ENCODE data around the gene PRDM10.
"Not testable (repeated sequence)": the region's sequence is repeated elsewhere in the genome, so short reads cannot be mapped to it uniquely, and the experiment has no call there.

The PRDM10 gene

DNA sequence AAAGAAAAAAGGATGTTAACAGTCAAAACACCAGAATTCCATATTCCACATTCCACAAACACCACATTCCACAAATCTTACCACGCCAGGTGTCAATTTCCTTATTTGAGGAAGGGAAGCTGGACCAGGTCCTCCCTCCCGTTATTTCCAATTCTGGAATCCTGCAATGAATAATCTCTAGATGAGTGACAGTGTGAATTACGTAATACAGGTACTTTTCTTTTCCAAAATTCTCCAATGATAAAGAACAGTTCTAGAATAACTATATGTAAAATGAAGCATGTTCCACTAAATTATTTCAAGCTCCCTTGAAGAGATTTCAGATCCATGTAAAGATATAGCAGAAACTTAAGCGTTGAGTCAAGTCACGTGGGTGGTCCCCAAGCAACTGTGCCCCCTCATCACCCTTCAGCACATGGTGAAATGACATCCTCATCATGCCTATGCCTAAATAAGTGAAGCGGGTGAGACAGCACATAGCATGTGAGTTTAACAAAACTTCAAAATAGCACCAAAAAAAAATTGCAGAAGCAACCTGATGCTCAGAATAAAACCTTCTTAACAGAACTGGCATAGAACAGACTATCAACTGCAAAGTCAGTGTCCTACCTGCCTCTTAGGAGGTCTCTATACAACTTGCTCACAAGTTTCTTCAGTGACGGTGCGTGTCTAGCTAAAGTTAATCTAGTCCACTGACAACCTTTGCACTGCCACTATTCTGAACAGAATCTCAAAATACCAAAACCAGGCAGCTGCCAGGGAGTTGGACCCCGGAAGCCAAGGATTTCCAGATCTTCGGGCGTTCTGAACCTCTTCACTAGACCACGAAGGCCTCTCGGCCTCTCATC is 108.1 kb downstream of the PRDM10 start:
- no peak for DNase-seq (ENCODE audit: low read depth)

DNA sequence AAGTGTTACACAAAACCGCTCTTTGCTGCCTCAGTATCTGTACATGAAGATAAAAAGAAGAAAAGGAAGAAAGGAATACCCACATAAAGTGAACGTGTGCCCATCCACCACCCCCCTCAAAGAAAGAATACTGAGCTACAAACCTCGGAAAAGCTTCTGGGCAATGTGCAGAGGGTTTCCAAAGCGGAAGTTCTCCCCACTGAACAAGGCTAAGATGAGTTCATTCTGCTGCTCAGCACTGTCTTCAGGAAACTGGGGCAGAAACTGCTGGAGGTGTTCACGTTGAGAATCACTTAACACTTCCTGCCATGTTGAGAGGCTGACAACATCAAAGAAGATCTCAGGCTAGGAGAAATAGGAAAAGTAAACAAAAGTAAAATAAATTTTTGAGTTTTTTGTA is 114.2 kb downstream of the PRDM10 start:
- DNase-seq (ENCODE audit: low read depth): no peak

DNA sequence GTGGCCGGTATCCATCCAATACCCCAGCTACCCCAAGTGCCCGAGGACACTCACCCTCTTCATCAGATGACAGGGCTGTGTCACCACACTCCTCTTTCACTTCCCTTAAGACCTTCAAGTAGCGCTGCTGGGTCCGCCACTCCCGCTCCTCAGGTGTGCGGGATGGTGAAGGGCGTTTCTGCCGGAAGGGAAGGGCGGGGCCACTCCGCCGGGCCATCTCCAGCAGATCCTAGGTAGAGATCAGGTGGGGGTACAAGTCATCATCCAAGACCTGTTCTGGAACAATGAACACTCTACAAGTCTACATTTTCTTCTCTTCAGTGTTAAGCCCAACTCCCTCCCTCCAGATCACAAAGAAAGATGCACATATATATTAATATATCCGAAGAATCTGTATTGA is 117.3 kb downstream of the PRDM10 start:
- DNase-seq (ENCODE audit: low read depth): no peak

DNA sequence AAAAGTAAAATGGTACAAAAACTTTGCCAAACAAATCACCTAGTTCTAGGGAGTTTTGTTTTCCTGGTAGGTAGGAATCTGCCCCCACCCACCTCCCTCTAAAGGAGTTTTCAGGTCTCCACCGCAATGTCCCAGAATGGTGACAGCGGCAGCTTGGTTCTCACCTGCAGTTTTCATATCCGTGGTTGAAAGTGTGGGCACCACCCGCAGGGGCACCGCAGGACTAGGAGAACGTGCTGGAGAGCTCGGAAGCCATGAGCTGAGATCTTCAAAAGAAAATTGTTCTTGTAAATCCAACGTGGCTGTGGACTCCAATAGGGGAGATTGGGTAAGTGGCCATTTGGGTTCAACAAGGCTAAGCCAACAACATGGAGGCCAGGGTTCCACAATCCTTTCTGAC is 118.1 kb downstream of the PRDM10 start:
- DNase-seq (ENCODE audit: low read depth): no peak

DNA sequence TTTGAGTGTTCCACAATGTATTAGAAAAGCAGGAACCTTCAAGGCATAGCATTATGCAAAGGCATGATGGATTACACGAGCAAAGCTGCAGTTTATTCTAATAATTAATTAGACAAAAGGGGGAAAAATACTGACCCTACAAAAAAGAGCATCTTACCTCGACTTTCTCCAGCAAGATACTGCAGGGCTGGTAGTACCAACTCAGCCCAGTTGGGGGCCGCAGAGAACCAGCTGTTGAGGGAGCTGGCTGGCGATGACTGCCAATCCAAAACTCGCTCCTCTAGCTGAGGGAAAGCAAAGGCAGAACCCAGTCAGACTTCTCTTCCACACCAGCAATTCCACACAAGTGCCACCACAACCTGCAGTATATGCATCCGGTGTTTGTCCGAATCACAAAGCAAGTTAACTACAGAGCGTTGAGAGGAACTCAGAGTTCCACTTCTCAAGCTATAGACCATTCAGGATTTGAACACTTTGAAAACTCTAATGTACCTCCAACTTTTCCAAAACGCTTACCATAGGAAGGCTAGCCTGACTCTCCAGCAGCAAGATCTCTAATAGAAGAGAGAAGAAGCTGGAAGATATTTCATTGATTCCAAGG is 121.0 kb downstream of the PRDM10 start:
- DNase-seq (ENCODE audit: low read depth): no peak

DNA sequence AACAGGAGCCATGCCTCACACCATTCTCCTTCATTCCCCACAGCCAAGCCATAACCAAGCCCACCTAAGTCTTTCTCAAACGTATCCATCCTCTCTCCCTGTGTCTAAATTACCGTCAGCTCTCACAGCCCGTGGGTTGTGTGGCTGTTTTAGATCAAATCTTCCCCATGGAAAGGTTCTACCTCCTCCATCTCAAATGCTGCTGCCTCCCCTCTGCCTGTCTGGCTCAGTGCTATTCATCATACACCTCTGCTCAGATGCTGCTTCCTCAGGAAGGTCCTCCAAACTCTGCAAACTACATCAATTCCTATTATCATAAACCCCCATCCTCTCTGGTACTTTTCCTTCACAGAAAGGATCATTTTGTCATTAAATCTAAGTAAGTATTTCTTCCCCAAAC is 122.3 kb downstream of the PRDM10 start:
- no peak for DNase-seq (ENCODE audit: low read depth)

DNA sequence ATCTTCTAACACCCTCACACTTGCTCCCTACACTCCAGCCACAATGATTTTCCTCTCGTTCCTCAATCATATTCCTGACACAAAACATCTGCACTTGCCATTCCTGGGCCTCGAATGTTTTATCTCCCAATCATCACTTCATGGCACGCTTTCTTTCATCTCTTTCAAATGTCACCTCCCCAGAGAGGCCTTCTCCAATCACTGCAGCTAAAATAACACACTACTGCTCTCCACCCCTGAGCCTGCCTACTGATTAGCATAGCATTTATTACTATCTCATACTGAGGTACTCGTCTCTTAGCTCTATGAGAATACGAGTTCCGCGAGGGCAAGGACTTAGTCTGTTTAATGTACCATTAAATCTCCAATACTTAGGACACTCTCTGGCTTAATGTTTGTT is 130.7 kb downstream of the PRDM10 start:
- no peak for DNase-seq (ENCODE audit: low read depth)

DNA sequence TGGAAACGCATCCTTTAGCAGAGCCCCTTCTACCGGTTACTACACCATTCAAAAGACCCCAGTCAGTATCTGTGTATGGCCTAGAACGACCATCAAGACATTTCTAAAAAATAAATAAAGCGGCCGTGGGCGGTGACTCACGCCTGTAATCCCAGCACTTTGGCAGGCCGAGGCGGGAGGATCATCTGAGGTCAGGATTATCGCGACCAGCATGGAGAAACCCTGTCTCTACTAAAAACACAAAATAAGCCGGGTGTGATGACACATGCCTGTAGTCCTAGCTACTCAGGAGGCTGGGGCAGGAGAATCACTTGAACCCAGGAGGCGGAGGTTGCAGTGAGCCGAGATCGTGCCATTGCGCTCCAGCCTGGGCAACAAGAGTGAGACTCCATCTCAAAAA is 134.0 kb downstream of the PRDM10 start:
- DNase-seq (ENCODE audit: low read depth): not testable (repeated sequence)

DNA sequence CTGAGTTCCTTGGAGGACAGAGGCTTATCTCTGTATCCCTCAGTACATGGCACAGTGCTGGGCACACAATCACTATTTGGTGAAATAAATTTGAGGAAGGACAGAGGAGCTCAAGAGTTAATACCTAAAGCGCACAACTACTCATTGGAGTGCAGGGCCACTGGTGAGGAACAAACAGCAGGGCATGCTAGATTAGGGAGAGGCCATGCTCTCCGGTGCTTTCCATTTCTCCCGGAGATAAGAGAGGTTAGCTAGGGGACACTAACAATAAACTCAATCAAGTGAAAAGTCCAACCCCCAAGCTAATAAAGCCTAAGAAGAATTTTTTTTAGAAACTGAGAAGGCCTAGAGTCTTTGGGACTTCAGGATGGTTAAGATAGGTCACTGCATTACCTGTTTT is 136.3 kb downstream of the PRDM10 start:
- no peak for DNase-seq (ENCODE audit: low read depth)

DNA sequence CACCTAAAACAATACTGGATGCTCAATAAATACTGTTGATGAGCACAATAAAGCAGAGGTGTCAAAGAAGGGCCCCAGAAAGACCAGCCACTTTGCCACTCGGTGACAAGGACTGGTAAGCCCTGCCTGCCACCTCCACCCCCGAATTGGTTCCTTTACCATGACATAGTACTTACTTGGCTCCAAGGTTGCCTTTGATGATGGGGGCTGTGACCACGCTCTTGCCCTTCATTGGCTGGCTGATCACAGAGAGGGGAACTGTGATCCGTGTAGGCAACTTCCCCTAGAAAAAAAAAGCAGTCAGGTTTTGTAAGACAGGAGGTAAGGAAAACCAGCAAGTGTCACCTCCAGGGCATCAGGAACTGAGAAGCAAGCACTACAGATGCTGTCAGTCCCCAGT is 136.9 kb downstream of the PRDM10 start:
- DNase-seq (ENCODE audit: low read depth): no peak

DNA sequence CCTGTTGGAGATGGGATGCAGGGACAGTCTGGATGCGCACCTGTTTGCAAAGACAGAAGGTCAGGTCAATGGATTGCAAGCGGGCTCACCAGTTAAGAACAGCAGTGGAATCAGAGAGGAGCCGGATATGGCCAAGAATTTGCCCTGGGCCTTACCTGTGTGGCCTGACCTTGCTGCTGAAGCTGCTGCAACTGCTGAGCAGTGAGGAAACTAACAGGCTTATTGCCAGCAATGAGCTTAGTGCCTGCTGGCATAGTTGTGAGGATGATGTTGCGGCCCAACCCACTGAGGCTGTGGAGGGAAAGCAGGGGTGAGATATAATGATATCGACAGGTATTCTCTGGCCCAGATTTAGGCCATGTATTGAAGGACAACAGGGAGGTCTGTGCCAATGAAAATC is 137.8 kb downstream of the PRDM10 start:
- no peak for DNase-seq (ENCODE audit: low read depth)

DNA sequence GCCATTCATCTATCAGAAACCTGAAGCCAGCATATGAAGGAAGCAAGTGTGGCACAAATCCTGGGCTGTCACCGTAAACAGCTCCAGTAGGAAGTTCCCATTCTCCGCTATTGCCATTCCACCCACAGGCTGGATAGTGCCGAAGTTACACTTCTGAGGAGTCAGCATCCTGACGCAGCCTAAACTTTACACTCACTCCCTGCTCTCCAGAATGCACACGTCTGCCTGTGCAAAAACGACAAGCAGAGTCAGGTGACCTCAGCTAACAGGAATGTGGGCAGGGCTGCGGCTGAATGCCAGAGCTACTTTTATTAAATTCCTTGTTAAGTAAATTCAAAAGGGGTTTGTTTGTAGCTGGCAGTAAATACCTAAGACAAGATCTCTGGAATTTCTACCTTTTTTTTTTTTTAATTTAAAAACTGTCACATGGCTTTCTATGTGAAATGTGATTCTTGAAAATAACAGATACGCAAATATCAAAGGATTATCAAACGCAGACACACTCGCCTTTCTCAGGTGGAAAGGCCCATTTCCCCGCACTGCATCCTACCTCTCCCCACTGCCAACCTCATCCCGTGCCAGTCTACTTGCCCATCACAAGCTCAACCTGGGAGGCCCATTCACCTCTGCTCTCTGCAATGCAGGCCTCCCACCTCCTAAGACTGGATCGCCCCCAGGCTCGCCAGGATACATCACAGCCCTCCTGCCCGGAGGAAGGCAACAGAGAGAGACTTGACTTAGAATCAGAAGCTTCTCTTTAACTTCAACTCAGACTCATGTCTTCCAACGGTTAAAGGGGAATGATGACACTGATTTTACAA is 140.7 kb downstream of the PRDM10 start:
- DNase-seq (ENCODE audit: low read depth): no peak

DNA sequence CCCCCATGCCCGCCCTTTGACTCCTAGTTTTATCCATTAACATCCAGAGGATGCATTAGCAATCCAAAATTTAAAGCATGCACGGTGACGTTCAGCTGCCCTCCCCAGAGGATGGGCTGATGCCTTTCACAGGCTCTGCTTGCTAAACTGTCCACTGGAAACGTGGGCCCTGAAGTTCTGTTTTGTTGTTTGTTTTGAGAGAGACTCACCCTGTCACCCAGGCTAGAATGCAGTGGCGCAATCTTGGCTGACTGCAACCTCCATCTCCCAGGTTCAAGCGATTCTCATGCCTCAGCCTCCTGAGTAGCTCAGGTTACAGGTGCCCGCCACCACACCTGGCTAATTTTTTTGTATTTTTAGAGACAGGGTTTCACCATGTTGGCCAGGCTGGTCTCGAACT is 146.6 kb downstream of the PRDM10 start:
- DNase-seq (ENCODE audit: low read depth): no peak

DNA sequence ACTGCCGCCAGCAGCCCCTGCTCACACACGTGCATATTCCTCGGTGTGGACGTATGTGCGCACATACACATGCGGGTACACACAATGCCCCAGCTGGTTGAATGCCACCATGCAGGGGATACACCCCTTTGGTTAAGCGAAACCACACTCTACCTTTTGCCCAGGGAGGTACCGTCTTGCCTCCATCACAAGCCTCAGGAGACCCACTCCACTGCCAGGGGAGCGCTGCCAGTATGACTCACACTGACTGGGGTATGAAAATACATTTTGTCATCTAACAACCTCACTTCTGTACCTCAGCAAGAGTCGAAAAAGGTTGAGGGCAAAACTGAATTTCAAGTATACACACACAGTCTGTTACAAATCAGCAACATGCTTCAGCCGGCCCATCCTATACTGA is 147.5 kb downstream of the PRDM10 start:
- no peak for DNase-seq (ENCODE audit: low read depth)

DNA sequence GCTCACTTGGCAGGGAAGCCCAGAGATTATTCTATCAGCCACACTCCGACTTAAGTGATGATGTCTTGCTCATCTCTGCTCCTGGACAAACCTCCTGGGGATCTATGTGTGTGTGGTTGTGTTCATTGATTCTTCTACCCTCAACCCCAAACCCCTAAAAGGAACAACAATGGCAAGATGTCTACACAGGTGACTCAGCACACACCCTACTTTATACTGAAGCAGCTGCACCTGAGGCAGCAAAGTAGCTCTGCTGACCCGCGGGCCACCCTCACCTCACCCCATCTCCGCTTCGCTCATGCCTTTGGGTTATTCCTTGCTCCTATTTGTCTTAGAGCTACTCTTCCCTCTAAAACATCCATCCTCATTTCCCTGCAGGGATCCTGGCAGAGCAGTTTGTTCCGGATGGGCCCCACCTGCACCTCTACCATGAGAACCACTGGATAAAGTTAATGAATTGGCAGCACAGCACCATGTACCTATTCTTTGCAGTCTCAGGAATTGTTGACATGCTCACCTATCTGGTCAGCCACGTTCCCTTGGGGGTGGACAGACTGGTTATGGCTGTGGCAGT is 148.3 kb downstream of the PRDM10 start:
- no peak for DNase-seq (ENCODE audit: low read depth)

DNA sequence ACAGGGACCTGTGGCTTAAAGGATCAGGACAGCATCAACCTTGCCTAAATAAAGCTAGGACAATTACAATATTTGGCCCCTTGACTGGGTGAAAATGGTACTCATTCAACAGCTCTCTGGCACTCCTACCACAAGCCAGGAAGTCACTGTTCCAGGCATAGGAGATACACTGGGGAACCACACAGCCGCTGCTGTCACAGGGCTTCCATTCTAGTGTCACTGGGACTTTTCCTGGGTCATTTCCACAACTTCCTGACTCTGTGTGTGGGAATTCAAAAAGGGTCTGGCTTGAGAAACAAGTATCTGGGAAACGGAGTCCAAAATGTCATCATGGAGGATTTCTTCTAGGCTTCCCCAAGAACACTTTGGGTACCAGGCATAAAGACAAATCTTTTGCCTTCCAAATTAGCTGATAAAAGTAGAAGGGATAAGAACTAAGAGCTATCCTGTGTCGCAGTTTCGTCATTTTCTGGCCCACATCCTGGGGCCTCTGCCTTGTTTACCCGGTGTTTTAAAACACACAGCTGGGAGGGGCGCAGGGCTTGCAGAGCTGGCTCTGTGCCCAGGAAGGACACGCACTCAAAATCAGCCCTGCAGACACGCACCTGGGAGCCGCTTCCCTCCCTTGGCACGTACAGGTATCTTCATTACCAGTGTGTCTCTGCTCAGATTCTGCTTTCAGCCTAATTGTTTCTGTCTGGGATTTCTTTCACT is 149.0 kb downstream of the PRDM10 start:
- DNase-seq (ENCODE audit: low read depth): peak; percentile 30

DNA sequence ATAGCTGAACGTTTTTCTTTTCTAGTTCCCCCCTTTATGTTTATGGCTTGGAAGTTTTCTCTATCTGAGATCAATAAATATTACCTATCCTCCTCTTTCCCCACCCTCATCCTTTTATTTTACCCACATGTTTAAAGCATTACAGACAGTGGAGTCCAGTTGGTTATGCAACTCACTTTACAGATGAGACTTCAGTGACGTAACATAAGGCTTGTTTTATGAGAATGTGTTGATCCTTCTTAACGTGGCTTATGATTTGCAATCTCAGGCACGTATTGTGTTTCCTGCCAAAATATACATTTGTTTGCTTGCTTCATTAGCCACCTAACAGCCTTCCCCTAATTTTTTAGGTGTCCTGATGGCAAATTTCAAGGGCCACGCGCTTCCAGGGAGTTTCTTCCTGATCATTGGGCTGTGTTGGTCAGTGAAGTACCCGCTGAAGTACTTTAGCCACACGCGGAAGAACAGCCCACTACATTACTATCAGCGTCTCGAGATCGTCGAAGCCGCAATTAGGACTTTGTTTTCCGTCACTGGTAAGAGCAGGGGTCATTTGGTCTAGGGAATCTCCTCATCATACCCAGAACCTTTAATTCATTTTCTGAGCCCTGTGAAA is 150.4 kb downstream of the PRDM10 start:
- DNase-seq (ENCODE audit: low read depth): no peak

Measured in stimulated activated CD8-positive, alpha-beta memory T cell treated with anti-CD3 and anti-CD28 coated beads, Interleukin-12 subunit alpha, Interleukin-12 subunit beta, amount 100 ng/mL, for 1 hour (primary cell).